Skin epidermis (tissue), 12 donors: ENCODE results near the gene WDR82.

Source experiments
- H3K27ac ChIP-seq, 21 experiments: fragments of 200-600 bp; sonication (generic) in 11 of 21; one replicate each; pipeline ENCODE4 v1.5.0; 2020; ENCODE audit warnings: mild to moderate bottlenecking in 3 of 21, inconsistent platforms in 2 of 21, moderate library complexity in 2 of 21
- H3K4me3 ChIP-seq, 7 experiments: fragments of 200-600 bp; sonication (generic) in 2 of 7; one replicate each; pipeline ENCODE4 v1.5.0; 2020; ENCODE audit warnings: inconsistent platforms in 2 of 7, mild to moderate bottlenecking in 2 of 7, moderate library complexity in 1 of 7

WDR82 gene

GRCh38 chr3:52245322-52246263 is 32.9 kb downstream of the WDR82 start, which contains the start of gene PPM1M:
PPM1M (plus strand) TSS chr3:52245759; CDS start chr3:52245825, 66 bp downstream.
- H3K27ac ChIP-seq: peak within 1 kb of the TSS; percentile 13 to 98 (median 89)
- H3K4me3 ChIP-seq: peak within 1 kb of the TSS; percentile 43 to 63 (median 46)

GRCh38 chr3:52243791-52244628 is 34.4 kb downstream of the WDR82 start:
- H3K27ac ChIP-seq: peak overlapping the region in 18 of 21 experiments; percentile 19 to 98 (median 90)
- H3K4me3 ChIP-seq: peak overlapping the region in 1 of 7 experiments; percentile 46

- Histone ChIP-seq H3K27ac (peak overlapping the region in 2 of 21 experiments; percentile 34 to 91), H3K4me3 (no peak overlapping the region)
Measured at GRCh38 chr3:52242039-52242438, 36.4 kb downstream of the WDR82 start.

GRCh38 chr3:52240886-52241370 is 37.5 kb downstream of the WDR82 start:
- Histone ChIP-seq H3K27ac (peak overlapping the region in 11 of 21 experiments; percentile 28 to 99 (median 90)), H3K4me3 (no peak overlapping the region)

GRCh38 chr3:52240059-52240885 is 38.2 kb downstream of the WDR82 start:
- H3K27ac ChIP-seq: peak overlapping the region in 19 of 21 experiments; percentile 17 to 99 (median 89)
- peak overlapping the region in 5 of 7 experiments; percentile 64 to 85 (median 75) for H3K4me3 ChIP-seq

GRCh38 chr3:52238761-52239701 is 39.4 kb downstream of the WDR82 start, which contains the start of gene TWF2:
TWF2 (minus strand) TSS chr3:52239158; CDS start chr3:52239016, 142 bp downstream.
- Histone ChIP-seq H3K27ac (peak within 1 kb of the TSS; percentile 78 to 99 (median 89)), H3K4me3 (peak within 1 kb of the TSS; percentile 64 to 97 (median 75))

- peak overlapping the region; percentile 64 to 97 (median 75) for H3K4me3 ChIP-seq
- H3K27ac ChIP-seq: peak overlapping the region in 20 of 21 experiments; percentile 79 to 99 (median 90)
Measured at GRCh38 chr3:52238193-52238760, 40.2 kb downstream of the WDR82 start.

- Histone ChIP-seq H3K4me3 (peak overlapping the region; percentile 64 to 97 (median 75)), H3K27ac (peak overlapping the region in 20 of 21 experiments; percentile 39 to 99 (median 89))
Measured at GRCh38 chr3:52237657-52238172, 40.7 kb downstream of the WDR82 start.

GRCh38 chr3:52237006-52237656 is 41.3 kb downstream of the WDR82 start:
- H3K27ac ChIP-seq: peak overlapping the region in 20 of 21 experiments; percentile 39 to 99 (median 89)
- peak overlapping the region in 5 of 7 experiments; percentile 13 to 97 (median 75) for H3K4me3 ChIP-seq

GRCh38 chr3:52236424-52236886 is 42.0 kb downstream of the WDR82 start:
- no peak overlapping the region for H3K4me3 ChIP-seq
- H3K27ac ChIP-seq: peak overlapping the region in 10 of 21 experiments; percentile 67 to 96 (median 88)

- H3K4me3 ChIP-seq: no peak overlapping the region
Measured at GRCh38 chr3:52234516-52235447, 43.7 kb downstream of the WDR82 start.

GRCh38 chr3:52233968-52234367 is 44.5 kb downstream of the WDR82 start:
- H3K27ac ChIP-seq: peak overlapping the region in 1 of 21 experiments; percentile 3
- no peak overlapping the region for H3K4me3 ChIP-seq

More at GRCh38 chr3:52234516-52235447, 43.7 kb downstream of the WDR82 start:
- peak overlapping the region in 2 of 21 experiments; percentile 3 to 21 for H3K27ac ChIP-seq

- Histone ChIP-seq H3K4me3 (no peak overlapping the region), H3K27ac (peak overlapping the region in 2 of 21 experiments; percentile 9 to 22)
Measured at GRCh38 chr3:52233108-52233591, 45.3 kb downstream of the WDR82 start.

GRCh38 chr3:52232279-52233107 is 46.0 kb downstream of the WDR82 start:
- H3K27ac ChIP-seq: peak overlapping the region in 3 of 21 experiments; percentile 9 to 27 (median 22)
- H3K4me3 ChIP-seq: no peak overlapping the region
